ENCODE measurements around the gene CCDC82.

Gene CCDC82

GRCh38 chr11:96338910-96339705 lies 50.6 kb downstream of the CCDC82 start:
- Histone ChIP-seq H3K4me1 (ENCODE audit: control insufficient read depth in 1 of 2, insufficient read depth in 2 of 2, low read length in 2 of 2) (peaks cover 40 to 41% of the 10 kb centered on the region in 2 donors), H3K4me3 (ENCODE audit: low read depth in 1 of 2, low read length in 2 of 2) (peak overlapping the region; percentile 85 to 100), H3K27me3 (ENCODE audit: low read depth, low read length) (no peaks in the 10 kb centered on the region), H3K27ac (ENCODE audit: low read length) (peak overlapping the region; percentile 50), H3K9me3 (ENCODE audit: control insufficient read depth in 1 of 2, low read length in 2 of 2) (no peaks in the 10 kb centered on the region), H3K36me3 (ENCODE audit: control insufficient read depth in 1 of 2, insufficient read depth in 2 of 2, low read length in 2 of 2) (peaks cover 0 to 10% of the 10 kb centered on the region in 2 donors)

GRCh38 chr11:96337541-96338431 lies 51.9 kb downstream of the CCDC82 start:
- H3K4me3 ChIP-seq (ENCODE audit: low read depth in 1 of 2, low read length in 2 of 2): peak overlapping the region; percentile 7 to 8
- peaks cover 0 to 8% of the 10 kb centered on the region in 2 donors for H3K36me3 ChIP-seq (ENCODE audit: control insufficient read depth in 1 of 2, insufficient read depth in 2 of 2, low read length in 2 of 2)
- H3K27ac ChIP-seq (ENCODE audit: low read length): no peak overlapping the region
- peaks cover 37 to 43% of the 10 kb centered on the region in 2 donors for H3K4me1 ChIP-seq (ENCODE audit: control insufficient read depth in 1 of 2, insufficient read depth in 2 of 2, low read length in 2 of 2)
- H3K9me3 ChIP-seq (ENCODE audit: control insufficient read depth in 1 of 2, low read length in 2 of 2): no peaks in the 10 kb centered on the region
- no peaks in the 10 kb centered on the region for H3K27me3 ChIP-seq (ENCODE audit: low read depth, low read length)

GRCh38 chr11:96335388-96335787 lies 54.3 kb downstream of the CCDC82 start:
- H3K4me1 ChIP-seq (ENCODE audit: control insufficient read depth in 1 of 2, insufficient read depth in 2 of 2, low read length in 2 of 2): peaks cover 39 to 41% of the 10 kb centered on the region in 2 donors

DNA sequence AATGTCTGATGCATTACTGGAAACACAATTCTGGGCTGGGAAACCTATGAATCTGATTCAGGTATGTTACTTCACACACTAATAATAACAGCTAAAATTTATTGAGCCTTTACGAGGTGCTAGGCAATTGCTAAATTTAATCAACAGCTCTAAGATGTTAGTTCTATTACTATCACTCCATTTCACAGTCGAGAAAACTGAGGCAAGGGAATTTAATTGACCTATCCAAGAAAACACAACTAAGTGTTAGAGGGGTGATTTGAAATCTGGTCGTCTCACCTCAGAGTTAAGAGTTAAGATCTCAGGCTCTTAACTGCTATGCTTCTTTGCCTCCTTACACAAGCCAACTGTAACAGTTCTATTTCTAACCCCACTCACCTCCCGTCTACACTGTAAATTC lies 55.5 kb downstream of the CCDC82 start:
- H3K27ac ChIP-seq (ENCODE audit: low read length): no peak overlapping the region
- no peak overlapping the region for H3K4me3 ChIP-seq (ENCODE audit: low read depth in 1 of 2, low read length in 2 of 2)
- H3K9me3 ChIP-seq (ENCODE audit: control insufficient read depth in 1 of 2, low read length in 2 of 2): no peaks in the 10 kb centered on the region
- no peaks in the 10 kb centered on the region for H3K27me3 ChIP-seq (ENCODE audit: low read depth, low read length)
- peaks cover 0 to 4% of the 10 kb centered on the region in 2 donors for H3K36me3 ChIP-seq (ENCODE audit: control insufficient read depth in 1 of 2, insufficient read depth in 2 of 2, low read length in 2 of 2)
- peaks cover 32 to 34% of the 10 kb centered on the region in 2 donors for H3K4me1 ChIP-seq (ENCODE audit: control insufficient read depth in 1 of 2, insufficient read depth in 2 of 2, low read length in 2 of 2)

More at GRCh38 chr11:96335388-96335787, 54.3 kb downstream of the CCDC82 start:
- no peak overlapping the region for H3K27ac ChIP-seq (ENCODE audit: low read length)
- H3K27me3 ChIP-seq (ENCODE audit: low read depth, low read length): no peaks in the 10 kb centered on the region
- H3K36me3 ChIP-seq (ENCODE audit: control insufficient read depth in 1 of 2, insufficient read depth in 2 of 2, low read length in 2 of 2): peaks cover 0 to 5% of the 10 kb centered on the region in 2 donors
- no peaks in the 10 kb centered on the region for H3K9me3 ChIP-seq (ENCODE audit: control insufficient read depth in 1 of 2, low read length in 2 of 2)
- H3K4me3 ChIP-seq (ENCODE audit: low read depth in 1 of 2, low read length in 2 of 2): no peak overlapping the region

GRCh38 chr11:96333191-96333719 lies 56.5 kb downstream of the CCDC82 start:
- H3K4me3 ChIP-seq (ENCODE audit: low read depth in 1 of 2, low read length in 2 of 2): no peak overlapping the region
- H3K27me3 ChIP-seq (ENCODE audit: low read depth, low read length): no peaks in the 10 kb centered on the region
- no peaks in the 10 kb centered on the region for H3K36me3 ChIP-seq (ENCODE audit: control insufficient read depth in 1 of 2, insufficient read depth in 2 of 2, low read length in 2 of 2)
- H3K9me3 ChIP-seq (ENCODE audit: control insufficient read depth in 1 of 2, low read length in 2 of 2): no peaks in the 10 kb centered on the region
- no peak overlapping the region for H3K27ac ChIP-seq (ENCODE audit: low read length)
- H3K4me1 ChIP-seq (ENCODE audit: control insufficient read depth in 1 of 2, insufficient read depth in 2 of 2, low read length in 2 of 2): peaks cover 23 to 25% of the 10 kb centered on the region in 2 donors

GRCh38 chr11:96332126-96332771 lies 57.5 kb downstream of the CCDC82 start:
- no peaks in the 10 kb centered on the region for H3K27me3 ChIP-seq (ENCODE audit: low read depth, low read length)
- H3K4me1 ChIP-seq (ENCODE audit: control insufficient read depth in 1 of 2, insufficient read depth in 2 of 2, low read length in 2 of 2): peaks cover 13 to 16% of the 10 kb centered on the region in 2 donors
- no peak overlapping the region for H3K27ac ChIP-seq (ENCODE audit: low read length)
- no peaks in the 10 kb centered on the region for H3K9me3 ChIP-seq (ENCODE audit: control insufficient read depth in 1 of 2, low read length in 2 of 2)
- no peak overlapping the region for H3K4me3 ChIP-seq (ENCODE audit: low read depth in 1 of 2, low read length in 2 of 2)
- no peaks in the 10 kb centered on the region for H3K36me3 ChIP-seq (ENCODE audit: control insufficient read depth in 1 of 2, insufficient read depth in 2 of 2, low read length in 2 of 2)

GRCh38 chr11:96331699-96332116 lies 58.0 kb downstream of the CCDC82 start:
- Histone ChIP-seq H3K9me3 (ENCODE audit: control insufficient read depth in 1 of 2, low read length in 2 of 2) (no peaks in the 10 kb centered on the region), H3K4me1 (ENCODE audit: control insufficient read depth in 1 of 2, insufficient read depth in 2 of 2, low read length in 2 of 2) (peaks cover 12 to 16% of the 10 kb centered on the region in 2 donors), H3K36me3 (ENCODE audit: control insufficient read depth in 1 of 2, insufficient read depth in 2 of 2, low read length in 2 of 2) (no peaks in the 10 kb centered on the region), H3K27me3 (ENCODE audit: low read depth, low read length) (no peaks in the 10 kb centered on the region), H3K27ac (ENCODE audit: low read length) (no peak overlapping the region), H3K4me3 (ENCODE audit: low read depth in 1 of 2, low read length in 2 of 2) (no peak overlapping the region)

DNA sequence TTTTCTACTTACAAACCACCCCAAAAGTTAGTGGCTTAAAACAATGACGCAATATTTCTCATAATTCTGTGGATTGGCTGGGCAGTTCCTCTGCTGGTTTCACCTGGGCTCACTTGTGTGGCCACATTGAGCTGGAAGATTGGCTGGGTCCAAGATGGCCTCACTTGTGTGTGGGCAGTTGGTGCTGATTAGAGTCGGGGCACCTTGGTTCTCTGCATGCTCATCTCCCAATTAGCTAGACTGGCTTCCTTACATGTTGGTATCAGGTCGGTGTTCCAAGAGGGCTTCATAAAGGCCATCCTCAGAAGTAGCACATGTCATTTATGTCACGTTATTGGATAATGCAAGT lies 59.2 kb downstream of the CCDC82 start:
- H3K27ac ChIP-seq (ENCODE audit: low read length): no peak overlapping the region
- H3K4me1 ChIP-seq (ENCODE audit: control insufficient read depth in 1 of 2, insufficient read depth in 2 of 2, low read length in 2 of 2): peaks cover 12 to 21% of the 10 kb centered on the region in 2 donors
- H3K36me3 ChIP-seq (ENCODE audit: control insufficient read depth in 1 of 2, insufficient read depth in 2 of 2, low read length in 2 of 2): no peaks in the 10 kb centered on the region

GRCh38 chr11:96329855-96330510 lies 59.7 kb downstream of the CCDC82 start:
- H3K4me1 ChIP-seq (ENCODE audit: control insufficient read depth in 1 of 2, insufficient read depth in 2 of 2, low read length in 2 of 2): peaks cover 12 to 26% of the 10 kb centered on the region in 2 donors
- no peak overlapping the region for H3K27ac ChIP-seq (ENCODE audit: low read length)
- H3K9me3 ChIP-seq (ENCODE audit: control insufficient read depth in 1 of 2, low read length in 2 of 2): no peaks in the 10 kb centered on the region
- H3K4me3 ChIP-seq (ENCODE audit: low read depth in 1 of 2, low read length in 2 of 2): no peak overlapping the region
- H3K36me3 ChIP-seq (ENCODE audit: control insufficient read depth in 1 of 2, insufficient read depth in 2 of 2, low read length in 2 of 2): no peaks in the 10 kb centered on the region
- no peaks in the 10 kb centered on the region for H3K27me3 ChIP-seq (ENCODE audit: low read depth, low read length)

More for the DNA sequence above, 59.2 kb downstream of the CCDC82 start:
- Histone ChIP-seq H3K27me3 (ENCODE audit: low read depth, low read length) (no peaks in the 10 kb centered on the region), H3K4me3 (ENCODE audit: low read depth in 1 of 2, low read length in 2 of 2) (no peak overlapping the region), H3K9me3 (ENCODE audit: control insufficient read depth in 1 of 2, low read length in 2 of 2) (no peaks in the 10 kb centered on the region)

DNA sequence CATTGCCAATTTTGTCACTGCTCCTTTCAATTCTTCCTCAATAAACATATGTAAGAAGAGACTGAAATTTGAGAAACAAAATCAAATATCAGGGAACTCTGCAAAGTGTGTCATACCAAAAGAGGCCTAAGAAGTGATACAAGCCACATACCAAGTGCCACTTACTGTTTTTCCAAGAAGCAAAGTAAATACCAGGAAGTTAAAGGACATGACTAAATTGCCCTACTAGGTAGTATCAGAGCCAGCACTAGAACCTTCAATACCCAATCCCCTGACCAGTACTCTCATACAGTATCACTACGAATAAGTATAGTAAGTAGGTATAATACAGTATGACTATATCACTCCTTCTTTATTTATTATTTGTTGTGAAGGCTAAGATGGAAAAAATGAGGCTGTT lies 60.3 kb downstream of the CCDC82 start:
- no peak overlapping the region for H3K4me3 ChIP-seq (ENCODE audit: low read depth in 1 of 2, low read length in 2 of 2)
- H3K27ac ChIP-seq (ENCODE audit: low read length): no peak overlapping the region
- H3K4me1 ChIP-seq (ENCODE audit: control insufficient read depth in 1 of 2, insufficient read depth in 2 of 2, low read length in 2 of 2): peaks cover 12 to 27% of the 10 kb centered on the region in 2 donors
- no peaks in the 10 kb centered on the region for H3K36me3 ChIP-seq (ENCODE audit: control insufficient read depth in 1 of 2, insufficient read depth in 2 of 2, low read length in 2 of 2)
- no peaks in the 10 kb centered on the region for H3K9me3 ChIP-seq (ENCODE audit: control insufficient read depth in 1 of 2, low read length in 2 of 2)
- H3K27me3 ChIP-seq (ENCODE audit: low read depth, low read length): no peaks in the 10 kb centered on the region

Measured in muscle layer of duodenum (tissue), 2 donors.